PC-9 (cell line): ENCODE data around the gene IFNL2. TPM values are rescaled to one million over a fixed set of nuclear protein-coding genes. Genes with fewer than 3 reads are reported as not detected.

Experiments used
- BruUV-seq: library from RNA; stranded (reverse); fragments of 400-500 nt; replicated peaks from 2 replicates; lab custom pipeline; 2021; lab: Mats Ljungman, UMichigan
- CTCF ChIA-PET: fragments of 300-600 bp; sonication (Branson Sonifier 250); formaldehyde crosslinking; loops from one replicate; lab custom pipeline; 2022; ENCODE audit warnings: antibody characterized with exemption; lab: Charles Lee
- POLR2A ChIA-PET: fragments of 300-600 bp; sonication (Branson Sonifier 250); formaldehyde crosslinking; loops from one replicate; lab custom pipeline; 2022; ENCODE audit warnings: antibody characterized with exemption; ENCODE audit not compliant: unreplicated experiment; lab: Charles Lee
- DNase-seq, 2 experiments: peaks; one replicate each; pipeline versions ENCODE4 v3.0.0 to v3.0.0-alpha.2; 2015 to 2022; ENCODE audit warnings: mixed read lengths in 1 of 2
- H2AFZ ChIP-seq: fragments of 200-600 bp; sonication (generic); 2 replicates; pipeline ENCODE4 v1.8.1; 2017; ENCODE audit warnings: antibody characterized with exemption
- H3F3A ChIP-seq: fragments of 200-600 bp; sonication (generic); 2 replicates; pipeline ENCODE4 v1.8.1; 2017; ENCODE audit warnings: antibody characterized with exemption, mild to moderate bottlenecking, low read depth; ENCODE audit not compliant: insufficient read depth
- H3K27ac ChIP-seq: fragments of 200-600 bp; sonication (generic); 2 replicates; pipeline ENCODE4 v1.6.1; 2016; ENCODE audit warnings: mixed run types
- H3K27me3 ChIP-seq: fragments of 200-600 bp; sonication (generic); 2 replicates; pipeline ENCODE4 v1.6.1; 2016; ENCODE audit warnings: low read depth, mixed run types; ENCODE audit not compliant: insufficient read depth
- H3K36me3 ChIP-seq: fragments of 200-600 bp; sonication (generic); 2 replicates; pipeline ENCODE4 v1.6.1; 2016; ENCODE audit warnings: low read depth, mixed run types
- H3K4me1 ChIP-seq: fragments of 200-600 bp; sonication (generic); replicated peaks from 2 replicates; pipeline ENCODE4 v1.6.1; 2016; ENCODE audit warnings: mixed run types; ENCODE audit not compliant: insufficient read depth
- H3K4me2 ChIP-seq: fragments of 200-600 bp; sonication (generic); 2 replicates; pipeline ENCODE4 v1.6.1; 2017; ENCODE audit warnings: mixed run types
- H3K4me3 ChIP-seq: fragments of 200-600 bp; sonication (generic); 2 replicates; pipeline ENCODE4 v1.6.1; 2016; ENCODE audit warnings: mixed run types
- H3K79me2 ChIP-seq: fragments of 200-600 bp; sonication (generic); 2 replicates; pipeline ENCODE4 v1.6.1; 2017; ENCODE audit warnings: low read depth, mixed run types
- H3K9me2 ChIP-seq: fragments of 200-600 bp; sonication (generic); 2 replicates; pipeline ENCODE4 v1.8.1; 2017; ENCODE audit warnings: mild to moderate bottlenecking; ENCODE audit not compliant: insufficient read depth
- H3K9me3 ChIP-seq: fragments of 200-600 bp; sonication (generic); 2 replicates; pipeline ENCODE4 v1.8.1; 2016; ENCODE audit warnings: low read depth; ENCODE audit not compliant: insufficient read depth
- H4K20me1 ChIP-seq: fragments of 200-600 bp; sonication (generic); 2 replicates; pipeline ENCODE4 v1.8.1; 2017; ENCODE audit not compliant: insufficient read depth
- CTCF ChIP-seq: fragments of 200-600 bp; sonication (generic); conservative IDR thresholded peaks from 2 replicates; pipeline ENCODE4 v1.6.1; 2017; ENCODE audit warnings: mixed run types, antibody characterized with exemption, mild to moderate bottlenecking, moderate library complexity
- EZH2 ChIP-seq: fragments of 200-600 bp; sonication (generic); IDR thresholded peaks from 2 replicates; pipeline ENCODE4 v1.8.0; 2017; ENCODE audit warnings: antibody characterized with exemption, low read depth
- intact Hi-C: fragments of 100-400 bp; cut with micrococcal nuclease; formaldehyde crosslinking; loops from one replicate; pipeline ENCODE4 v1.10.0; 2022; ENCODE audit not compliant: unreplicated experiment
- total RNA-seq: library from RNA; stranded (reverse); gene quantifications from 2 replicates; pipeline ENCODE4 v1.2.3, GENCODE V29; 2021

IFNL2 gene
- total RNA-seq, 1 experiment from 2014 or later: not detected

- intact Hi-C loops: no loop called here
- Histone ChIP-seq H3K9me2 (no peaks in the 10 kb centered on the region), H3K79me2 (0 out of 2 replicates have a peak, but pooled peaks cover 7% of the 10 kb centered on the region), H3K4me2 (peak overlapping the region; percentile 83), H3K9me3 (no peaks in the 10 kb centered on the region), H3K27ac (no peak overlapping the region), H3K4me1 (peaks cover 11% of the 10 kb centered on the region), H3K27me3 (no peaks in the 10 kb centered on the region; the same call in 1 of the 2 replicates), H3F3A (peaks cover 5% of the 10 kb centered on the region; the same call in 1 of the 2 replicates), H3K36me3 (no peaks in the 10 kb centered on the region), H2AFZ (no peak overlapping the region), H4K20me1 (no peaks in the 10 kb centered on the region), H3K4me3 (peak overlapping the region; percentile 72)
- ChIA-PET CTCF (no interaction called here), POLR2A (no interaction called here)
- no TSS peak for BruUV-seq
- DNase-seq: no peak
- no peak for TF ChIP-seq CTCF
- TF ChIP-seq EZH2: no peak
These were observed 51.1 kb downstream of the IFNL2 start for GRCh38 chr19:39319098-39319891.

Other genes starting within 250 kb of the IFNL2 start
- 48.5 and 88.9 TPM in 2 replicates for gene FBXO27, start 235.8 kb upstream of the IFNL2 start, total RNA-seq
- gene ACP7, start 184.0 kb upstream of the IFNL2 start, total RNA-seq: 3.8 and 5.4 TPM in 2 replicates
- 77.8 and 90.2 TPM in 2 replicates for gene PAK4, start 142.6 kb upstream of the IFNL2 start, total RNA-seq
- gene NCCRP1, start 71.4 kb upstream of the IFNL2 start, total RNA-seq: 22.7 and 23.2 TPM in 2 replicates
- not detected in 2 replicates for gene SYCN, start 64.1 kb upstream of the IFNL2 start, total RNA-seq
- not detected in 2 replicates for gene IFNL3, start 23.4 kb upstream of the IFNL2 start, total RNA-seq
- gene IFNL4, start 19.5 kb upstream of the IFNL2 start, total RNA-seq: not detected in 2 replicates
- not detected in 2 replicates for gene IFNL1, start 28.0 kb downstream of the IFNL2 start, total RNA-seq
- 2.3 and 4.0 TPM in 2 replicates for gene LRFN1, start 52.5 kb downstream of the IFNL2 start, total RNA-seq
- 0.78 TPM in 1 of 2 replicates, not detected in the other for gene GMFG, start 67.6 kb downstream of the IFNL2 start, total RNA-seq
- gene SAMD4B, start 74.0 kb downstream of the IFNL2 start, total RNA-seq: 152 and 163 TPM in 2 replicates
- 54.3 and 61.1 TPM in 2 replicates for gene PAF1, start 122.7 kb downstream of the IFNL2 start, total RNA-seq
- 18.6 and 30.9 TPM in 2 replicates for gene MED29, start 123.0 kb downstream of the IFNL2 start, total RNA-seq
- gene ZFP36, start 138.5 kb downstream of the IFNL2 start, total RNA-seq: 31.0 and 36.3 TPM in 2 replicates
- gene PLEKHG2, start 144.3 kb downstream of the IFNL2 start, total RNA-seq: 26.1 and 32.1 TPM in 2 replicates
- 2,510 and 2,860 TPM in 2 replicates for gene RPS16, start 167.6 kb downstream of the IFNL2 start, total RNA-seq
- gene SUPT5H, start 177.2 kb downstream of the IFNL2 start, total RNA-seq: 99.7 and 118 TPM in 2 replicates
- gene TIMM50, start 212.4 kb downstream of the IFNL2 start, total RNA-seq: 85.5 and 95.9 TPM in 2 replicates
- 1.4 and 3.6 TPM in 2 replicates for gene DLL3, start 230.6 kb downstream of the IFNL2 start, total RNA-seq
- 0.35 TPM in 1 of 2 replicates, not detected in the other for gene SELENOV, start 246.7 kb downstream of the IFNL2 start, total RNA-seq